HepG2 (cell line): ENCODE measurements around the gene LRRC8C. TPM values are rescaled to one million over a fixed set of nuclear protein-coding genes. Genes with fewer than 3 reads are reported as not detected.
A peak's percentile ranks its signal among the peaks of the same experiment; 100 is the strongest.

Experiments
- ADNP ChIP-seq: sonication (generic); formaldehyde crosslinking; IDR thresholded peaks from 2 replicates; pipeline ENCODE4 v1.4.0; 2020; ENCODE audit warnings: missing genetic modification reagents
- AFF4 ChIP-seq: sonication (generic); formaldehyde crosslinking; IDR thresholded peaks from 2 replicates; pipeline ENCODE4 v1.4.0; 2020; ENCODE audit warnings: missing genetic modification reagents
- CAMTA2 ChIP-seq: sonication (generic); formaldehyde crosslinking; IDR thresholded peaks from 2 replicates; pipeline ENCODE4 v1.4.0; 2020; ENCODE audit warnings: mild to moderate bottlenecking, missing genetic modification reagents, borderline replicate concordance
- CHCHD3 ChIP-seq: sonication (generic); formaldehyde crosslinking; IDR thresholded peaks from 2 replicates; pipeline ENCODE4 v1.8.0; 2022; ENCODE audit warnings: mild to moderate bottlenecking, missing genetic modification reagents, moderate library complexity
- HOXA7 ChIP-seq: sonication (generic); formaldehyde crosslinking; IDR thresholded peaks from 2 replicates; pipeline ENCODE4 v1.8.1; 2022; ENCODE audit warnings: mild to moderate bottlenecking, missing genetic modification reagents, moderate library complexity
- MED8 ChIP-seq: sonication (generic); formaldehyde crosslinking; IDR thresholded peaks from 2 replicates; pipeline ENCODE4 v1.8.1; 2023; ENCODE audit warnings: mild to moderate bottlenecking, missing genetic modification reagents; ENCODE audit not compliant: insufficient replicate concordance
- MIER2 ChIP-seq: IDR thresholded peaks from 2 replicates; pipeline ENCODE4 v1.6.1; 2016; ENCODE audit warnings: missing biosample characterization, missing genetic modification reagents
- NR2F2 ChIP-seq: IDR thresholded peaks from 2 replicates; pipeline ENCODE4 v1.6.1; 2012; ENCODE audit warnings: low read depth, inconsistent platforms, borderline replicate concordance
- POGK ChIP-seq: sonication (generic); formaldehyde crosslinking; conservative IDR thresholded peaks from 2 replicates; pipeline ENCODE4 v1.8.0; 2022; ENCODE audit warnings: mild to moderate bottlenecking, moderate library complexity, missing genetic modification reagents
- PRPF4 ChIP-seq: fragments of 200-400 bp; formaldehyde crosslinking; IDR thresholded peaks from 2 replicates; pipeline ENCODE4 v1.6.1; 2016; ENCODE audit warnings: low read length, low read depth; ENCODE audit not compliant: poor library complexity, severe bottlenecking
- RARA ChIP-seq: IDR thresholded peaks from 2 replicates; pipeline ENCODE4 v1.6.1; 2016; ENCODE audit warnings: missing genetic modification reagents, missing compliant biosample characterization
- SALL1 ChIP-seq: sonication (generic); formaldehyde crosslinking; IDR thresholded peaks from 2 replicates; pipeline ENCODE4 v1.8.0; 2022; ENCODE audit warnings: mild to moderate bottlenecking, missing genetic modification reagents
- SIX4 ChIP-seq: sonication (generic); formaldehyde crosslinking; IDR thresholded peaks from 2 replicates; pipeline ENCODE4 v1.4.0; 2020; ENCODE audit warnings: missing genetic modification reagents
- SNAPC2 ChIP-seq: sonication (generic); formaldehyde crosslinking; IDR thresholded peaks from 2 replicates; pipeline ENCODE4 v1.8.1; 2022; ENCODE audit warnings: mild to moderate bottlenecking, missing genetic modification reagents
- TCF7 ChIP-seq: sonication (generic); IDR thresholded peaks from 2 replicates; pipeline ENCODE4 v1.6.1; 2016; ENCODE audit warnings: antibody characterized with exemption, low read depth
- UBTF ChIP-seq: sonication (generic); formaldehyde crosslinking; IDR thresholded peaks from 2 replicates; pipeline ENCODE4 v1.4.0; 2020; ENCODE audit warnings: mild to moderate bottlenecking, missing genetic modification reagents
- ZFP91 ChIP-seq: sonication (generic); formaldehyde crosslinking; IDR thresholded peaks from 2 replicates; pipeline ENCODE4 v1.9.0; 2022; ENCODE audit warnings: missing genetic modification reagents, mild to moderate bottlenecking, borderline replicate concordance
- ZNF232 ChIP-seq: sonication (generic); formaldehyde crosslinking; IDR thresholded peaks from 2 replicates; pipeline ENCODE4 v1.4.0; 2020; ENCODE audit warnings: missing genetic modification reagents, borderline replicate concordance
- ZNF432 ChIP-seq: sonication (generic); formaldehyde crosslinking; IDR thresholded peaks from 2 replicates; pipeline ENCODE4 v1.5.0; 2020; ENCODE audit warnings: missing genetic modification reagents, mild to moderate bottlenecking, borderline replicate concordance
- ZNF878 ChIP-seq: sonication (generic); formaldehyde crosslinking; IDR thresholded peaks from 2 replicates; pipeline ENCODE4 v1.8.1; 2023; ENCODE audit warnings: mild to moderate bottlenecking, missing genetic modification reagents, moderate library complexity
- polyA plus RNA-seq, 8 experiments: library from polyadenylated mRNA; depleted of rRNA in 3 of 8; stranded (reverse) in 7 of 8; unstranded in 1 of 8; fragments of >200 nt; fragmentation: Illumina TruSeq in 4 of 8; extraction: Trizol in 4 of 8; gene quantifications; 2 replicates each; pipeline versions ENCODE4 v1.2.1 to v1.2.3, GENCODE V29; 2011 to 2016; ENCODE audit warnings: low read depth in 4 of 8, missing spikeins in 1 of 8, mixed read lengths in 1 of 8; ENCODE audit not compliant: insufficient read depth in 1 of 8
- total RNA-seq, 5 experiments: library from RNA; depleted of rRNA; stranded (reverse); fragments of >200 nt; fragmentation: Illumina TruSeq; extraction: Trizol; gene quantifications; 2 replicates each; pipeline ENCODE4 v1.2.3, GENCODE V29; 2016; ENCODE audit warnings: low read depth in 1 of 5

LRRC8C gene
- total and polyA plus RNA-seq, 2 of the 13 experiments (the other 11 are each of a cell fraction or from before 2014, with no cell fraction given) = 0.22 to 0.32 TPM

GRCh38 chr1:89633248-89633799 is 404 bp downstream of the LRRC8C start (continued):
- TF ChIP-seq POGK (peak; percentile 66; the same call in 1 of the 2 replicates), SIX4 (CRISPR knock-in tag) (no peak), NR2F2 (no peak), TCF7 (no peak), RARA (no peak), ADNP (CRISPR knock-in tag) (no peak), ZNF432 (CRISPR knock-in tag) (no peak), AFF4 (CRISPR knock-in tag) (no peak), CAMTA2 (CRISPR knock-in tag) (no peak), UBTF (CRISPR knock-in tag) (peak; percentile 64; the same call in 1 of the 2 replicates), SALL1 (0 out of 2 replicates have a peak, but pooled peaks have one; percentile 13), CHCHD3 (no peak), SNAPC2 (CRISPR knock-in tag) (no peak), ZNF878 (CRISPR knock-in tag) (no peak), ZFP91 (CRISPR knock-in tag) (peak; percentile 64; the same call in 1 of the 2 replicates), PRPF4 (no peak), ZNF232 (CRISPR knock-in tag) (no peak), MED8 (no peak), MIER2 (CRISPR knock-in tag) (no peak), HOXA7 (CRISPR knock-in tag) (no peak)
